ENCODE data around the gene TBP. TPM values are rescaled to one million over a fixed set of nuclear protein-coding genes. Genes with fewer than 3 reads are reported as not detected.
"Not testable (repeated sequence)": the region's sequence is repeated elsewhere in the genome, so short reads cannot be mapped to it uniquely, and the experiment has no call there.

The TBP gene
- total RNA-seq, 6 experiments from 2014 or later: 5.3 to 9.1 (median 5.9) TPM

- intact Hi-C loops (cut with DNase I): loop anchor here in 1 of 2 donors (10.0 kb wide), 1 partner anchor 728 kb away; no protein-coding TSS in a partner anchor
These were observed 31.5 kb upstream of the TBP start for GRCh38 chr6:170522565-170523183.

GRCh38 chr6:170523256-170524171 lies 30.7 kb upstream of the TBP start:
- Histone ChIP-seq H3K9me3 (no peaks in the 10 kb centered on the region), H3K36me3 (no peaks in the 10 kb centered on the region), H3K4me3 (no peak overlapping the region), H3K27me3 (no peaks in the 10 kb centered on the region), H3K27ac (no peak overlapping the region), H3K4me1 (no peaks in the 10 kb centered on the region)
- peak; percentile 36 to 77 (median 50) for ATAC-seq
- 35% methylated on average over 7 of the region's 9 CpGs for WGBS (ENCODE audit: insufficient coverage, low coverage, low lambda C conversion rate, missing lambda C conversion rate)
- TF ChIP-seq CTCF (IDR thresholded peaks at IDR 0.05): no peak
- no peak for TF ChIP-seq POLR2A (IDR thresholded peaks at IDR 0.05)
- intact Hi-C loops (cut with DNase I): loop anchor here in 1 of 2 donors (10.0 kb wide), 1 partner anchor 729 kb away; no protein-coding TSS in a partner anchor
- no peak for DNase-seq

More at GRCh38 chr6:170522565-170523183, 31.5 kb upstream of the TBP start:
- no peak for TF ChIP-seq CTCF (IDR thresholded peaks at IDR 0.05)
- TF ChIP-seq POLR2A (IDR thresholded peaks at IDR 0.05): no peak
- WGBS (ENCODE audit: insufficient coverage, low coverage, low lambda C conversion rate, missing lambda C conversion rate): 84% methylated on average over 7 of the region's 10 CpGs
- no peaks in the 10 kb centered on the region for H3K4me1 ChIP-seq
- H3K27me3 ChIP-seq: no peaks in the 10 kb centered on the region
- H3K36me3 ChIP-seq: no peaks in the 10 kb centered on the region
- DNase-seq (no peak), ATAC-seq (peak; percentile 30 to 57 (median 40))
- H3K27ac ChIP-seq: no peak overlapping the region
- no peaks in the 10 kb centered on the region for H3K9me3 ChIP-seq
- no peak overlapping the region for H3K4me3 ChIP-seq

- TF ChIP-seq CTCF (IDR thresholded peaks at IDR 0.05) (no peak), POLR2A (IDR thresholded peaks at IDR 0.05) (no peak)
- no peaks in the 10 kb centered on the region for H3K36me3 ChIP-seq
- no peaks in the 10 kb centered on the region for H3K27me3 ChIP-seq
- H3K9me3 ChIP-seq: no peaks in the 10 kb centered on the region
- no peak overlapping the region for H3K27ac ChIP-seq
- DNase-seq: no peak
- no peaks in the 10 kb centered on the region for H3K4me1 ChIP-seq
- no peak overlapping the region for H3K4me3 ChIP-seq
- no peak for ATAC-seq
- intact Hi-C loops (cut with DNase I): loop anchor here in 1 of 2 donors (10.0 kb wide), 1 partner anchor 729 kb away; no protein-coding TSS in a partner anchor
- WGBS (ENCODE audit: insufficient coverage, low coverage, low lambda C conversion rate, missing lambda C conversion rate): 75% methylated on average over 4 of the region's 5 CpGs
These were observed 30.0 kb upstream of the TBP start for GRCh38 chr6:170524172-170524502.

- H3K27ac ChIP-seq: no peak overlapping the region
- 69% methylated on average over 7 of the region's 7 CpGs for WGBS (ENCODE audit: insufficient coverage, low coverage, low lambda C conversion rate, missing lambda C conversion rate)
- intact Hi-C loops (cut with DNase I): loop anchor here in 1 of 2 donors (10.0 kb wide), 1 partner anchor 731 kb away; no protein-coding TSS in a partner anchor
These were observed 28.4 kb upstream of the TBP start for GRCh38 chr6:170525795-170526194.

GRCh38 chr6:170527995-170528394 lies 26.2 kb upstream of the TBP start:
- not testable (repeated sequence) for H3K4me1 ChIP-seq, H3K4me3 ChIP-seq, H3K36me3 ChIP-seq, H3K27me3 ChIP-seq, ATAC-seq, H3K27ac ChIP-seq, H3K9me3 ChIP-seq, DNase-seq
- WGBS (ENCODE audit: insufficient coverage, low coverage, low lambda C conversion rate, missing lambda C conversion rate): 77% methylated on average over 5 of the region's 5 CpGs
- intact Hi-C loops (cut with DNase I): loop anchor here in 1 of 2 donors (10.0 kb wide), 1 partner anchor 733 kb away; no protein-coding TSS in a partner anchor

More at GRCh38 chr6:170525795-170526194, 28.4 kb upstream of the TBP start:
- no peak for TF ChIP-seq CTCF (IDR thresholded peaks at IDR 0.05)
- no peak for TF ChIP-seq POLR2A (IDR thresholded peaks at IDR 0.05)
- no peaks in the 10 kb centered on the region for H3K4me1 ChIP-seq
- DNase-seq (no peak), ATAC-seq (no peak)
- H3K9me3 ChIP-seq: no peaks in the 10 kb centered on the region
- no peak overlapping the region for H3K4me3 ChIP-seq
- H3K27me3 ChIP-seq: no peaks in the 10 kb centered on the region
- H3K36me3 ChIP-seq: no peaks in the 10 kb centered on the region
